Measurements from ENCODE around the gene RHD. TPM values are rescaled to one million over a fixed set of nuclear protein-coding genes. Genes with fewer than 3 reads are reported as not detected.

Gene RHD
- total and polyA plus RNA-seq, 2 of the 4 experiments (the other 2 are of a cell fraction) = not detected

DNA sequence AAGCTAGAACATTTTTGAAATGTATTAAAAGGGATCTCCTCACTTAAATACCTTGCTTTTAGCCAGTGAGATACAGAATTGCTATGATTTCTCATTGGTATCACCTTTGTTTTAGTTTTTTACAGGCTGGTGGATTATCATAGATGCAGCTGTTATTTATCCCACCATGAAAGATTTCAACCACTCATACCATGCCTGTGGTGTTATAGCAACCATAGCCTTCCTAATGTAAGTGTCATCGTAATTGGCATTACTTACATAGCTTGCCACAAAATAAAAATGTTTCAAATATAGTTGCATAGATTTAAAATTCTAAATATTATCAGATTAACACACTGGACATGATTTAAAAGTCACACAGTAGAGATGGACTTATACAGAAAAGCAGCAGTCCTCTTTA lies 70.5 kb downstream of the RHD start:
- TF ChIP-seq, protein P1, sequence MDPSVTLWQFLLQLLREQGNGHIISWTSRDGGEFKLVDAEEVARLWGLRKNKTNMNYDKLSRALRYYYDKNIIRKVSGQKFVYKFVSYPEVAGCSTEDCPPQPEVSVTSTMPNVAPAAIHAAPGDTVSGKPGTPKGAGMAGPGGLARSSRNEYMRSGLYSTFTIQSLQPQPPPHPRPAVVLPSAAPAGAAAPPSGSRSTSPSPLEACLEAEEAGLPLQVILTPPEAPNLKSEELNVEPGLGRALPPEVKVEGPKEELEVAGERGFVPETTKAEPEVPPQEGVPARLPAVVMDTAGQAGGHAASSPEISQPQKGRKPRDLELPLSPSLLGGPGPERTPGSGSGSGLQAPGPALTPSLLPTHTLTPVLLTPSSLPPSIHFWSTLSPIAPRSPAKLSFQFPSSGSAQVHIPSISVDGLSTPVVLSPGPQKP (IDR thresholded peaks at IDR 0.05; ENCODE audit: borderline replicate concordance, low read depth, low read length) = no peak
- TF ChIP-seq CEBPB (IDR thresholded peaks at IDR 0.05; ENCODE audit: low read depth, low read length) = no peak
- no peak for TF ChIP-seq RCOR1 (IDR thresholded peaks at IDR 0.05; ENCODE audit: insufficient replicate concordance, low read length)
- no peak for TF ChIP-seq MAZ (IDR thresholded peaks at IDR 0.05; ENCODE audit: borderline replicate concordance, low read depth, low read length)
- TF ChIP-seq NFE2L2 (IDR thresholded peaks at IDR 0.05; ENCODE audit: low read depth, low read length) = no peak
- no peak overlapping the region for H3K4me2 ChIP-seq (ENCODE audit: low read depth, low read length)
- no peak overlapping the region for H4K5ac ChIP-seq (ENCODE audit: low read depth, low read length)
- no peak overlapping the region for H4K91ac ChIP-seq (ENCODE audit: insufficient read depth, low read depth, low read length)
- no peak overlapping the region for H2BK5ac ChIP-seq (ENCODE audit: low read depth, low read length, poor library complexity, severe bottlenecking)
- POLR2A ChIA-PET (ENCODE audit: unreplicated experiment) = no interaction called here
- 0 out of 2 replicates have a peak, but pooled peaks cover 3% of the 10 kb centered on the region for H3K9me1 ChIP-seq (ENCODE audit: insufficient read depth, low read length)
- dilution Hi-C loops (cut with HindIII; ENCODE audit: low sequenced_read_pairs, unreplicated experiment) = no loop called here
- in situ Hi-C loops (cut with MboI; ENCODE audit: low sequenced_read_pairs) = no loop called here
- no peak overlapping the region for H3K9ac ChIP-seq (ENCODE audit: low read depth, low read length)
- no peaks in the 10 kb centered on the region for H3K9me3 ChIP-seq (ENCODE audit: control insufficient read depth, insufficient read depth, low read length)
- peaks cover 20 to 37% of the 10 kb centered on the region in 2 experiments for H3K79me1 ChIP-seq (ENCODE audit: low read depth in 1 of 2, low read length in 2 of 2)
- H2BK120ac ChIP-seq (ENCODE audit: low read depth, low read length) = no peak overlapping the region
- H4K8ac ChIP-seq (ENCODE audit: low read depth in 2 of 2, low read length in 2 of 2) = no peak overlapping the region
- H3K4me3 ChIP-seq (ENCODE audit: insufficient read depth, low read depth, low read length) = no peak overlapping the region
- H3K27me3 ChIP-seq (ENCODE audit: control insufficient read depth, insufficient read depth, low read length) = no peaks in the 10 kb centered on the region
- H2AFZ ChIP-seq (replicated peaks; ENCODE audit: low read length, poor library complexity) = no peak overlapping the region
- H2BK15ac ChIP-seq (ENCODE audit: low read depth, low read length) = no peak overlapping the region
- H3K14ac ChIP-seq (replicated peaks; ENCODE audit: low read depth, low read length) = no peak overlapping the region
- peaks cover 11% of the 10 kb centered on the region for H3K36me3 ChIP-seq (ENCODE audit: control insufficient read depth, insufficient read depth, low read length)
- no TSS peak for BruUV-seq (replicated peaks)
- H3K56ac ChIP-seq (ENCODE audit: extremely low read depth, insufficient read depth, low read length) = no peak overlapping the region
- H3K23ac ChIP-seq (ENCODE audit: low read depth, low read length) = no peak overlapping the region
- ATAC-seq (ENCODE audit: low read depth) (no peak), DNase-seq (no peak)
- no peak overlapping the region for H2AK5ac ChIP-seq (ENCODE audit: low read depth, low read length)
- CTCF ChIA-PET = interaction anchor here (1.3 kb wide), 1 partner anchor 10 kb away, joined by 4 read pairs; no protein-coding TSS in a partner anchor
- H3K18ac ChIP-seq (ENCODE audit: low read depth, low read length) = no peak overlapping the region
- no peak overlapping the region for H3K4ac ChIP-seq (ENCODE audit: low read depth, low read length)
- intact Hi-C loops (cut with micrococcal nuclease) = loop anchor here (5.0 kb wide), 1 partner anchor 96 kb away; the partner anchor contains the start of gene RSRP1
- H3K27ac ChIP-seq (ENCODE audit: insufficient read depth, low read length) = no peak overlapping the region
- WGBS, 2 experiments (ENCODE audit: extremely low coverage in 2 of 2, insufficient read length in 1 of 2) = no CpG with 5 or more reads among the region's 1 CpG
- peaks cover 4% of the 10 kb centered on the region for H3K4me1 ChIP-seq (ENCODE audit: control insufficient read depth, insufficient read depth, low read length)
- H4K20me1 ChIP-seq (ENCODE audit: insufficient read depth, low read length) = peaks cover 23% of the 10 kb centered on the region; the same call in 1 of the 2 replicates
- no peak overlapping the region for H2AK9ac ChIP-seq (replicated peaks; ENCODE audit: low read depth, low read length, poor library complexity)
- H2BK20ac ChIP-seq (ENCODE audit: low read depth, low read length) = no peak overlapping the region

All from IMR-90 (cell line).